Uterus (tissue), 4 donors: ENCODE measurements around the gene CASZ1. TPM values are rescaled to one million over a fixed set of nuclear protein-coding genes. Genes with fewer than 3 reads are reported as not detected.

Source experiments
- DNase-seq, 2 donors: peaks; one replicate each; pipeline ENCODE4 v3.0.0-alpha.2; 2019 to 2020
- H3K27ac ChIP-seq, 2 donors: fragments of 200-600 bp; sonication (generic); 1 replicate in 1 of 2; 2 replicates in 1 of 2; pipeline ENCODE4 v1.5.1; 2016 to 2018
- H3K27me3 ChIP-seq, 2 donors: fragments of 200-600 bp; sonication (generic); one replicate each; pipeline ENCODE4 v1.5.1; 2018 to 2019; ENCODE audit warnings: control low read depth in 1 of 2
- H3K36me3 ChIP-seq, 2 donors: fragments of 200-600 bp; sonication (generic); one replicate each; pipeline ENCODE4 v1.5.1; 2019; ENCODE audit warnings: control low read depth in 1 of 2
- H3K4me1 ChIP-seq, 2 donors: fragments of 200-600 bp; sonication (generic); one replicate each; pipeline ENCODE4 v1.5.1; 2018 to 2019; ENCODE audit warnings: control low read depth in 1 of 2
- H3K4me3 ChIP-seq, 2 donors: fragments of 200-600 bp; sonication (generic); 1 replicate in 1 of 2; 2 replicates in 1 of 2; pipeline ENCODE4 v1.5.1; 2018 to 2019; ENCODE audit warnings: mild to moderate bottlenecking in 1 of 2
- H3K9me3 ChIP-seq, 2 donors: fragments of 200-600 bp; sonication (generic); one replicate each; pipeline ENCODE4 v1.5.1; 2019; ENCODE audit warnings: control low read depth in 1 of 2
- CTCF ChIP-seq, 4 experiments: fragments of 200-600 bp in 2 of 4; fragments of 450-650 bp in 2 of 4; sonication (generic) in 2 of 4; IDR thresholded peaks; one replicate each; pipeline ENCODE4 v1.5.1; 2016 to 2019; ENCODE audit warnings: antibody characterized with exemption in 4 of 4, mild to moderate bottlenecking in 2 of 4, moderate library complexity in 1 of 4
- POLR2A ChIP-seq, 2 donors: fragments of 450-650 bp; IDR thresholded peaks; one replicate each; pipeline ENCODE4 v1.6.1; 2016; ENCODE audit warnings: antibody characterized with exemption in 2 of 2, mild to moderate bottlenecking in 1 of 2, moderate library complexity in 1 of 2
- intact Hi-C: fragments of 100-400 bp; cut with DNase I; formaldehyde crosslinking; loops from one replicate; pipeline ENCODE4 v1.15.1; 2023; ENCODE audit warnings: low total_unique reads
- total RNA-seq, 4 donors: library from RNA; depleted of rRNA in 3 of 4; stranded (reverse); fragments of >200 nt in 3 of 4; gene quantifications; one replicate each; pipeline versions ENCODE4 v1.1.0 to v1.2.4, GENCODE V29; 2014 to 2023
- donor health status: DM: yes; HTN: yes; CAD: no.

Gene CASZ1
- total RNA-seq, 4 donors from 2014 or later: 0.59 to 49.2 (median 3.9) TPM

GRCh38 chr1:10635085-10635896 lies 161.2 kb downstream of the CASZ1 start:
- Histone ChIP-seq H3K9me3 (no peaks in the 10 kb centered on the region), H3K4me3 (no peak overlapping the region), H3K36me3 (no peaks in the 10 kb centered on the region), H3K27ac (peak overlapping the region; percentile 78 to 79), H3K27me3 (no peaks in the 10 kb centered on the region), H3K4me1 (peaks cover 0 to 15% of the 10 kb centered on the region in 2 donors)
- intact Hi-C loops: no loop called here
- DNase-seq: peak in 1 of 2 donors; percentile 58
- TF ChIP-seq CTCF (IDR thresholded peaks at IDR 0.05) (no peak), POLR2A (IDR thresholded peaks at IDR 0.05) (peak in 1 of 2 donors; percentile 8)

- no peaks in the 10 kb centered on the region for H3K36me3 ChIP-seq
- no peak overlapping the region for H3K4me3 ChIP-seq
- TF ChIP-seq CTCF (IDR thresholded peaks at IDR 0.05) (peak in 1 of 4 experiments; percentile 4), POLR2A (IDR thresholded peaks at IDR 0.05) (no peak)
- no peaks in the 10 kb centered on the region for H3K9me3 ChIP-seq
- DNase-seq: peak; percentile 55 to 61
- H3K27ac ChIP-seq: peak overlapping the region; percentile 78 to 79
- peaks cover 0 to 15% of the 10 kb centered on the region in 2 donors for H3K4me1 ChIP-seq
- intact Hi-C loops: no loop called here
- no peaks in the 10 kb centered on the region for H3K27me3 ChIP-seq
Observed at GRCh38 chr1:10634428-10635084, 161.9 kb downstream of the CASZ1 start.

- no peaks in the 10 kb centered on the region for H3K9me3 ChIP-seq
- no peaks in the 10 kb centered on the region for H3K27me3 ChIP-seq
- no peak overlapping the region for H3K4me3 ChIP-seq
- no peaks in the 10 kb centered on the region for H3K36me3 ChIP-seq
- TF ChIP-seq POLR2A (IDR thresholded peaks at IDR 0.05): no peak
- no peak for TF ChIP-seq CTCF (IDR thresholded peaks at IDR 0.05)
- intact Hi-C loops: no loop called here
- DNase-seq: peak in 1 of 2 donors; percentile 19
- H3K27ac ChIP-seq: peak overlapping the region; percentile 78 to 79
- H3K4me1 ChIP-seq: peaks cover 0 to 15% of the 10 kb centered on the region in 2 donors
Observed at GRCh38 chr1:10634075-10634427, 162.4 kb downstream of the CASZ1 start.

- H3K4me1 ChIP-seq: peaks cover 0 to 13% of the 10 kb centered on the region in 2 donors
- DNase-seq: no peak
- no peaks in the 10 kb centered on the region for H3K9me3 ChIP-seq
- no peaks in the 10 kb centered on the region for H3K27me3 ChIP-seq
- intact Hi-C loops: no loop called here
- H3K4me3 ChIP-seq: no peak overlapping the region
- H3K27ac ChIP-seq: peak overlapping the region; percentile 78 to 79
- no peaks in the 10 kb centered on the region for H3K36me3 ChIP-seq
- TF ChIP-seq CTCF (IDR thresholded peaks at IDR 0.05): no peak
- TF ChIP-seq POLR2A (IDR thresholded peaks at IDR 0.05): no peak
Observed at GRCh38 chr1:10633416-10633815, 163.0 kb downstream of the CASZ1 start.

- Histone ChIP-seq H3K27ac (peak overlapping the region; percentile 78 to 79), H3K36me3 (no peaks in the 10 kb centered on the region), H3K4me1 (peaks cover 0 to 9% of the 10 kb centered on the region in 2 donors), H3K9me3 (no peaks in the 10 kb centered on the region), H3K27me3 (no peaks in the 10 kb centered on the region), H3K4me3 (no peak overlapping the region)
- TF ChIP-seq POLR2A (IDR thresholded peaks at IDR 0.05) (no peak), CTCF (IDR thresholded peaks at IDR 0.05) (no peak)
- no peak for DNase-seq
- intact Hi-C loops: no loop called here
Observed at GRCh38 chr1:10632691-10633090, 163.8 kb downstream of the CASZ1 start.
